Muscle of leg (tissue), 11 donors: Measurements from ENCODE around the gene NPAS2. TPM values are rescaled to one million over a fixed set of nuclear protein-coding genes. Genes with fewer than 3 reads are reported as not detected.

ENCODE experiments used
- DNase-seq: peaks from one replicate; pipeline ENCODE4 v3.0.0; 2013
- H3K27ac ChIP-seq: one replicate; pipeline ENCODE4 v1.5.1; 2013; ENCODE audit warnings: mild to moderate bottlenecking, low read length, control low read depth
- H3K27me3 ChIP-seq: one replicate; pipeline ENCODE4 v1.6.1; 2013; ENCODE audit warnings: low read length; ENCODE audit not compliant: control insufficient read depth, insufficient read depth
- H3K36me3 ChIP-seq: one replicate; pipeline ENCODE4 v1.6.1; 2013; ENCODE audit warnings: low read length; ENCODE audit not compliant: control insufficient read depth, insufficient read depth
- H3K4me1 ChIP-seq: one replicate; pipeline ENCODE4 v1.6.1; 2013; ENCODE audit warnings: low read length; ENCODE audit not compliant: control insufficient read depth, insufficient read depth
- H3K4me3 ChIP-seq: one replicate; pipeline ENCODE4 v1.5.1; 2013; ENCODE audit warnings: low read length, control low read depth
- H3K9me3 ChIP-seq: replicated peaks from 2 replicates; pipeline ENCODE4 v1.6.1; 2013; ENCODE audit warnings: low read depth, low read length; ENCODE audit not compliant: control insufficient read depth
- WGBS: methylation state at CpG from one replicate; pipeline ENCODE4 v1.1.5; 2013; ENCODE audit warnings: missing lambda C conversion rate; ENCODE audit not compliant: insufficient coverage; 5-methylcytosine and 5-hydroxymethylcytosine counted together
- polyA plus RNA-seq, 8 donors: library from polyadenylated mRNA; unstranded; fragments of 120-200 nt; gene quantifications; one replicate each; pipeline versions ENCODE4 v1.2.1 to v1.2.3, GENCODE V29; 2013; ENCODE audit warnings: inconsistent platforms in 1 of 8, low replicate concordance in 1 of 8; ENCODE audit not compliant: insufficient read length in 8 of 8, insufficient read depth in 1 of 8
- total RNA-seq: library from RNA; stranded (reverse); fragments of 120-200 nt; gene quantifications from one replicate; pipeline ENCODE4 v1.2.4, GENCODE V29; 2013

NPAS2 gene
- total and polyA plus RNA-seq, 9 donors, result 2.9 to 18.5 (median 8.9) TPM

DNA sequence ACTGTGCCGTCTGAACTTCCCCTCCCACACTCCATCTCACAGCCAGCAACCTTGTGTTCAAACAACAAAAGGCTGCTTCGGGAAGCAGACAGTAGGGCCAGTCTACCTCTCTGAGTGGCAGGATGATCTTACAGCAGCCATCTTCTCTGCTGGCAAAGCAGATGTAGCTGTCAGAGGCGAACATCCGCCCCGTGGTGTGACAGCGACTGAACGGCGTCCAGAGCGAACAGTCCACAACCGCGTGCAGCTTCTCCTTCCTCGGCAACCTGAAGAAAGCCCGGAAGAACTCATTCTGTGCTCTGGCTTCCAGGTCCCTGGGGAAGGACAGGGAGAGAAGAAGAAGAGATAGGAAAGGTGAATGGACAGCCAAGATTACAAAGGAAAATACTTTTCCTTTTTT, 220.1 kb downstream of the NPAS2 start:
- H3K4me1 ChIP-seq, result no peaks in the 10 kb centered on the region
- no peaks in the 10 kb centered on the region for H3K27me3 ChIP-seq
- no peak overlapping the region for H3K4me3 ChIP-seq
- 85% methylated on average over 10 of the region's 13 CpGs for WGBS
- peaks cover 39% of the 10 kb centered on the region for H3K36me3 ChIP-seq
- no peak for DNase-seq
- no peaks in the 10 kb centered on the region for H3K9me3 ChIP-seq
- H3K27ac ChIP-seq, result no peak overlapping the region

DNA sequence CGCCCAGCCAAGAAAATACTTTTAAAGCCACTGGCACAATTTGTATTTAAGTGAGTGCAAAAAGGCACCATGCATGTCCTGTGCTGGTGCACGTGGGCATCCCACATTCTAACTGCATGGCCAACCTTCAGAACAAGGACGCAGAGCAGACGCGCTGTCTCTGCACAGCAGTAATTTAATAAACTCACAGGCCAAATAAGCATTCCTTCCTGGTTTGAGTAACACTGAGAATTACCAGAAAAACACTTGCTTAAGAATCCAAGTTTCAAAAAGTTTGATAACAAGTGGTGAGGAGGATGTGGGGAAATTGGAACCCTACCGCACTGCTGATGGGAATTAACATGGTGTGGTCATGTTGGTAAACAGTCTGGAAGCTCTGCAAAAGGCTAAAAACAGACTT, 220.8 kb downstream of the NPAS2 start:
- Histone ChIP-seq H3K4me1 (no peaks in the 10 kb centered on the region), H3K4me3 (no peak overlapping the region), H3K9me3 (no peaks in the 10 kb centered on the region), H3K27ac (no peak overlapping the region), H3K27me3 (no peaks in the 10 kb centered on the region), H3K36me3 (peaks cover 32% of the 10 kb centered on the region)
- WGBS, result 83% methylated on average over 4 of the region's 6 CpGs
- DNase-seq, result no peak

DNA sequence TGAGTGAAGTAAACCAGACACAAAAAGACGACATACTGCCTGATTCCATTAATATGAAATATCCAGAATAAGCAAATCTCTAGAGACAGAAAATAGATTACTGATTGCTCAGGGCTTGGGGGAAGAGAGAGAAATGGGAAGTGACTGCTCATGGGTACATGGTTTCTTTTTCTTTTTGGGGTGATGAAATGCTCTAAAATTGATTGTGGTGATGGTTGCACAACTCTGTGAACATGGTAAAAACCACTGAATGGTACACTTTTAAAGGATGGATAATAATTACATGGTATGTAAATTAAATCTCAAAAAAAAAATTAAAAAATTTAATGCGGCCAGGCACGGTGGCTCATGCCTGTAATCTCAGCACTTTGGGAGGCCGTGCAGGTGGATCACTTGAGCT, 221.5 kb downstream of the NPAS2 start:
- H3K9me3 ChIP-seq, result no peaks in the 10 kb centered on the region
- 100% methylated on average over 1 of the region's 4 CpGs for WGBS
- no peak overlapping the region for H3K4me3 ChIP-seq
- H3K27ac ChIP-seq, result no peak overlapping the region
- no peaks in the 10 kb centered on the region for H3K4me1 ChIP-seq
- no peaks in the 10 kb centered on the region for H3K27me3 ChIP-seq
- no peak for DNase-seq
- peaks cover 28% of the 10 kb centered on the region for H3K36me3 ChIP-seq

DNA sequence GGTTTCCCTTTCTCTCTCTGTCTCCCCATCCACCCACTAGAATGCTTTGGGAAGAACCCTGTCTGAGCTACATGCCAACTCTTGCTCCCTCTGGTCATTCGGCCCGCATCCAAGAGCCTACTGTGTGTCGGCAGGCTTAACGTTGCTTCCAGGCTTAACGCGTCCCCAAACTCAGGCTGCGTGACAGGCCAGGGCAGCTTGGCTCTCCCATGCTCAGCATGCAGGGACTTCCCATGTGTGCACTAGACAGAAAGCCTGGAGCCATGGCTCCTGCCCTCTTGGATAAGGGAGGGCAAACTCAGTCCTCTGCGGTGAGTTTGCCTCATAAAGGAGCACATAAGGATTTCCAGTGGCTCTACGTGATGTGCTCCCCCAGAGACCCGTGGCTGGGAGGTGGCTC, 225.4 kb downstream of the NPAS2 start:
- DNase-seq, result no peak
- Histone ChIP-seq H3K4me3 (no peak overlapping the region), H3K27ac (no peak overlapping the region), H3K9me3 (no peaks in the 10 kb centered on the region), H3K4me1 (peaks cover 14% of the 10 kb centered on the region), H3K36me3 (peaks cover 10% of the 10 kb centered on the region), H3K27me3 (no peaks in the 10 kb centered on the region)
- 84% methylated on average over 10 of the region's 10 CpGs for WGBS

Other genes starting within 250 kb of the NPAS2 start
- gene RPL31, start 182.2 kb downstream of the NPAS2 start, total RNA-seq, result 5,883 TPM
- gene RPL31, start 182.2 kb downstream of the NPAS2 start, polyA plus RNA-seq, result 1,000 to 10,000 TPM; 3,265 to 4,582 (median 3,839) TPM